ENCODE measurements around the gene HTR3D. TPM values are rescaled to one million over a fixed set of nuclear protein-coding genes. Genes with fewer than 3 reads are reported as not detected.

The HTR3D gene
- not detected in 2 replicates for total RNA-seq (2011; cell fraction: chromatin; rRNA removed; ENCODE audit: low replicate concordance)
- total RNA-seq (2011; cell fraction: nucleolus; rRNA removed): not detected in 2 replicates
- total RNA-seq (2011; cell fraction: nucleoplasm; rRNA removed): not detected in 2 replicates
- total RNA-seq (2014; rRNA removed) (not detected in 2 replicates), total RNA-seq (2014; rRNA removed; fragmentation: Illumina TruSeq; extraction: Trizol) (not detected in 2 replicates), total RNA-seq (2015; rRNA removed; fragmentation: Illumina TruSeq; extraction: Trizol) (not detected in 2 replicates), total RNA-seq (2021) (not detected in 2 replicates), polyA plus RNA-seq (2011; rRNA removed) (not detected in 2 replicates), polyA plus RNA-seq (2014; fragmentation: Illumina TruSeq; extraction: Trizol) (not detected in 2 replicates), polyA plus RNA-seq (2014; fragmentation: Nextera tagmentation; extraction: Ambion mirVana) (not detected), polyA plus RNA-seq (2014; rRNA removed) (not detected in 2 replicates), polyA minus RNA-seq (2011; rRNA and poly(A)+ RNA removed) (not detected in 2 replicates), Bru-seq, nascent RNA (not detected), BruChase-seq, experiment 1, labeled RNA remaining after a 2-hour chase (not detected), BruChase-seq, experiment 2, labeled RNA remaining after a 6-hour chase (not detected)
- not detected in 2 replicates for polyA plus RNA-seq (2011; cell fraction: cytosol; rRNA removed)
- polyA plus RNA-seq (2011; cell fraction: nucleus; rRNA removed): not detected in 2 replicates
- not detected in 2 replicates for polyA plus RNA-seq (2012)
- not detected in 2 replicates for polyA minus RNA-seq (2011; cell fraction: cytosol; rRNA and poly(A)+ RNA removed)
- polyA minus RNA-seq (2011; cell fraction: nucleus; rRNA and poly(A)+ RNA removed): not detected in 2 replicates
- long read RNA-seq, experiment 1: 0 reads
- long read RNA-seq, experiment 2: 0 reads
- long read RNA-seq, experiment 3: 0 reads

DNA sequence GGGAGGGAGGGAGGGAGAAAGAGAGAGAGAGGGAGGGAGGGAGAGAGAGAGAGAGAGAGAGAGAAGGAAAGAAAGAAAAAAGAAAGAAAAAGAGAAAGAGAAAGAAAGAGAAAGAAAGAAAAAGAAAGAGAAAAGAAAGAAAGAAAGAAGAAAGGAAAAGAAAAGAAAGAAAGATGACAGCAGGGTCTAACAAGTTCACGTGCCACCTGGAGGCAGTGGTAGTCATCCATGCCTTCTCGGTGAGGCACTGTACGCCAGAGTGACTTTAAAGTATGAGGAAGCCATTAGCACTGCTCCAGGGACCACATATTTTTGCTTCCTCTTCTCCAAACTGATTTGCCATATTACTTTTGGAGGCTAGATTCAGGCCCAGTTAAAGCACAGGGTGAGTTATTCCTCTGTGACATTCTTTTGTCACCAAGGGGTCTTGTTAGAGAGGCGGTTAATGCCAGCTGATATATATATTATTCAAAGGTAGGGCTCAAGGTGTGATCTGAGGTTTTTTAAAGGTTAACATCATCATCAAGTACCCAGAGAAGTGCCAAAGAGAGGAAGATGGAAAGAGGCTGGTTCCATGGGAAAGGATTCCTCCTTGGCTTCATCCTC, at the start of gene HTR3D:
Gene HTR3D, plus strand, starts transcription at position 556 of the 606 bp plus-strand sequence. Its CDS starts 0 bp downstream, at position 556.
- WGBS (ENCODE audit: insufficient coverage, low coverage, missing lambda C conversion rate): 3% methylated on average over 4 of the region's 4 CpGs
- CTCF ChIA-PET (ENCODE audit: low intra/inter-chr PET ratio): no interaction called here
- no peaks in the 10 kb centered on the region for H3K9me1 ChIP-seq (ENCODE audit: control insufficient read depth, insufficient read depth, low read length)

More for the DNA sequence above, at the start of gene HTR3D:
- ATAC-seq: peak; percentile 42; the same call in 1 of the 3 replicates
- no TSS peak for BruUV-seq (replicated peaks)
- H3K27ac ChIP-seq (ENCODE audit: extremely low read depth, low read depth, low read length): no peak within 1 kb of the TSS
- no peak for FAIRE-seq
- no peak within 1 kb of the TSS for H3K4me2 ChIP-seq (ENCODE audit: insufficient read depth, low read length)
- in situ Hi-C loops (cut with MboI) (no loop called here), intact Hi-C loops (cut with micrococcal nuclease) (no loop called here)
- no peaks in the 10 kb centered on the region; a peak in 1 of 5 replicates for H3K4me1 ChIP-seq (replicated peaks in 1 of 2; ENCODE audit: control insufficient read depth in 2 of 2, insufficient read depth in 2 of 2, low read length in 2 of 2)
- H2AFZ ChIP-seq (ENCODE audit: low read depth, low read length): no peak within 1 kb of the TSS
- DNase-seq (ENCODE audit: extremely low read depth in 1 of 4, low spot score in 3 of 4): no peak
- POLR2A ChIA-PET: interaction anchor here (1.2 kb wide), 1 partner anchor 16 kb away, joined by 4 read pairs; no protein-coding TSS in a partner anchor
- peaks cover 7 to 10% of the 10 kb centered on the region in 2 experiments; a peak in 4 of 5 replicates for H3K27me3 ChIP-seq (ENCODE audit: control insufficient read depth in 2 of 2, insufficient read depth in 2 of 2, low read length in 2 of 2)
- no peaks in the 10 kb centered on the region for H3K9me3 ChIP-seq (replicated peaks; ENCODE audit: control insufficient read depth, insufficient read depth, low read depth, low read length)
- H3K4me3 ChIP-seq: no peak within 1 kb of the TSS
- no peaks in the 10 kb centered on the region for H3K79me2 ChIP-seq (ENCODE audit: control insufficient read depth, insufficient read depth, low read length)
- TF ChIP-seq BHLHE40 (IDR thresholded peaks at IDR 0.05; ENCODE audit: low read length): peak; percentile 29; the same call in 1 of the 2 replicates
- TF ChIP-seq, protein P1, sequence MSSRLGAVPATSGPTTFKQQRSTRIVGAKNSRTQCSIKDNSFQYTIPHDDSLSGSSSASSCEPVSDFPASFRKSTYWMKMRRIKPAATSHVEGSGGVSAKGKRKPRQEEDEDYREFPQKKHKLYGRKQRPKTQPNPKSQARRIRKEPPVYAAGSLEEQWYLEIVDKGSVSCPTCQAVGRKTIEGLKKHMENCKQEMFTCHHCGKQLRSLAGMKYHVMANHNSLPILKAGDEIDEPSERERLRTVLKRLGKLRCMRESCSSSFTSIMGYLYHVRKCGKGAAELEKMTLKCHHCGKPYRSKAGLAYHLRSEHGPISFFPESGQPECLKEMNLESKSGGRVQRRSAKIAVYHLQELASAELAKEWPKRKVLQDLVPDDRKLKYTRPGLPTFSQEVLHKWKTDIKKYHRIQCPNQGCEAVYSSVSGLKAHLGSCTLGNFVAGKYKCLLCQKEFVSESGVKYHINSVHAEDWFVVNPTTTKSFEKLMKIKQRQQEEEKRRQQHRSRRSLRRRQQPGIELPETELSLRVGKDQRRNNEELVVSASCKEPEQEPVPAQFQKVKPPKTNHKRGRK (tag; IDR thresholded peaks at IDR 0.05): peak; percentile 90
- no peak for TF ChIP-seq ZNF561 (CRISPR knock-in tag; conservative IDR thresholded peaks at IDR 0.05)
- TF ChIP-seq CXXC5 (CRISPR knock-in tag; IDR thresholded peaks at IDR 0.05): no peak
- no peak for TF ChIP-seq TEAD2 (tag; IDR thresholded peaks at IDR 0.05)
- no peak within 1 kb of the TSS for H3K9ac ChIP-seq (ENCODE audit: insufficient read depth in 1 of 2, low read depth in 2 of 2, low read length in 2 of 2)
- H4K20me1 ChIP-seq (replicated peaks; ENCODE audit: control insufficient read depth, insufficient read depth, low read length): no peaks in the 10 kb centered on the region
- H3K36me3 ChIP-seq (ENCODE audit: control insufficient read depth, insufficient read depth, low read length): no peaks in the 10 kb centered on the region
